DOHH2 (cell line): ENCODE measurements around the gene TDP1.
A peak's percentile ranks its signal among the peaks of the same experiment; 100 is the strongest.

Experiments used
- H3F3A ChIP-seq: fragments of 200-600 bp; sonication (generic), shearing (Covaris generic); 2 replicates; pipeline ENCODE4 v1.6.0; 2016; ENCODE audit warnings: antibody characterized with exemption, mild to moderate bottlenecking; ENCODE audit not compliant: control insufficient read depth, insufficient read depth
- H3K27ac ChIP-seq: fragments of 200-600 bp; sonication (generic); 2 replicates; pipeline ENCODE4 v1.5.1; 2014; ENCODE audit warnings: low read depth, mild to moderate bottlenecking, low read length, moderate library complexity
- H3K27me3 ChIP-seq: fragments of 200-600 bp; sonication (generic); 2 replicates; pipeline ENCODE4 v1.6.1; 2014; ENCODE audit warnings: mild to moderate bottlenecking, low read length, mixed read lengths; ENCODE audit not compliant: control insufficient read depth
- H3K36me3 ChIP-seq: fragments of 200-600 bp; sonication (generic); 2 replicates; pipeline ENCODE4 v1.6.1; 2014; ENCODE audit warnings: mild to moderate bottlenecking, low read length, moderate library complexity, mixed read lengths; ENCODE audit not compliant: control insufficient read depth
- H3K4me1 ChIP-seq: fragments of 200-600 bp; sonication (generic); 2 replicates; pipeline ENCODE4 v1.6.1; 2014; ENCODE audit warnings: mild to moderate bottlenecking, low read length, mixed read lengths; ENCODE audit not compliant: control insufficient read depth
- H3K4me2 ChIP-seq: fragments of 200-600 bp; sonication (generic); 2 replicates; pipeline ENCODE4 v1.6.0; 2014; ENCODE audit warnings: mild to moderate bottlenecking, low read length, moderate library complexity
- H3K4me3 ChIP-seq: fragments of 200-600 bp; sonication (generic); 2 replicates; pipeline ENCODE4 v1.5.1; 2014; ENCODE audit warnings: mild to moderate bottlenecking, low read length, mixed read lengths
- H3K79me2 ChIP-seq: fragments of 200-600 bp; sonication (generic); 2 replicates; pipeline ENCODE4 v1.6.1; 2014; ENCODE audit warnings: mild to moderate bottlenecking, low read length, mixed read lengths; ENCODE audit not compliant: control insufficient read depth
- H3K9me2 ChIP-seq: fragments of 200-600 bp; sonication (generic); replicated peaks from 2 replicates; pipeline ENCODE4 v1.6.1; 2014; ENCODE audit warnings: mild to moderate bottlenecking, low read length, mixed read lengths; ENCODE audit not compliant: control insufficient read depth
- H3K9me3 ChIP-seq: fragments of 200-600 bp; sonication (generic); 2 replicates; pipeline ENCODE4 v1.6.1; 2014; ENCODE audit warnings: antibody characterized with exemption, low read length, mixed read lengths; ENCODE audit not compliant: control insufficient read depth, insufficient read depth
- H4K20me1 ChIP-seq: fragments of 200-600 bp; sonication (generic); 2 replicates; pipeline ENCODE4 v1.6.0; 2014; ENCODE audit warnings: low read depth, mild to moderate bottlenecking, antibody characterized with exemption, low read length, moderate library complexity; ENCODE audit not compliant: control insufficient read depth, insufficient read depth
- CTCF ChIP-seq: fragments of 200-600 bp; sonication (generic); IDR thresholded peaks from one replicate; pipeline ENCODE4 v1.5.1; 2014; ENCODE audit warnings: antibody characterized with exemption, mild to moderate bottlenecking, low read depth, low read length; ENCODE audit not compliant: poor library complexity, severe bottlenecking
- EZH2phosphoT487 ChIP-seq: fragments of 200-600 bp; sonication (generic); IDR thresholded peaks from 2 replicates; pipeline ENCODE4 v1.6.1; 2017; ENCODE audit warnings: borderline replicate concordance, mild to moderate bottlenecking, antibody characterized with exemption, low read length, moderate library complexity, mixed read lengths

Gene TDP1

GRCh38 chr14:89915114-89915878 lies 40.4 kb upstream of the TDP1 start:
- TF ChIP-seq CTCF = peak; percentile 89
- TF ChIP-seq EZH2phosphoT487 = no peak
- no peak overlapping the region for H3K4me2 ChIP-seq
- H4K20me1 ChIP-seq = no peaks in the 10 kb centered on the region
- no peaks in the 10 kb centered on the region for H3K79me2 ChIP-seq
- no peaks in the 10 kb centered on the region for H3K36me3 ChIP-seq
- no peaks in the 10 kb centered on the region for H3K9me2 ChIP-seq
- H3K4me3 ChIP-seq = no peak overlapping the region
- peaks cover 3% of the 10 kb centered on the region; the same call in 1 of the 2 replicates for H3K4me1 ChIP-seq
- H3K27me3 ChIP-seq = 0 out of 2 replicates have a peak, but pooled peaks cover 3% of the 10 kb centered on the region
- H3K27ac ChIP-seq = no peak overlapping the region
- no peaks in the 10 kb centered on the region for H3K9me3 ChIP-seq
- no peaks in the 10 kb centered on the region for H3F3A ChIP-seq

GRCh38 chr14:89918721-89919120 lies 37.0 kb upstream of the TDP1 start:
- Histone ChIP-seq H3K27ac (no peak overlapping the region), H3K4me3 (no peak overlapping the region), H3K79me2 (no peaks in the 10 kb centered on the region), H3K4me2 (no peak overlapping the region), H4K20me1 (no peaks in the 10 kb centered on the region), H3K9me2 (no peaks in the 10 kb centered on the region), H3F3A (no peaks in the 10 kb centered on the region), H3K27me3 (no peaks in the 10 kb centered on the region), H3K36me3 (0 out of 2 replicates have a peak, but pooled peaks cover 3% of the 10 kb centered on the region), H3K4me1 (peaks cover 3% of the 10 kb centered on the region; the same call in 1 of the 2 replicates), H3K9me3 (no peaks in the 10 kb centered on the region)
- TF ChIP-seq EZH2phosphoT487 (no peak), CTCF (no peak)

- Histone ChIP-seq H3K9me3 (no peaks in the 10 kb centered on the region), H3K27me3 (no peaks in the 10 kb centered on the region), H3K79me2 (no peaks in the 10 kb centered on the region), H3K27ac (no peak overlapping the region), H4K20me1 (no peaks in the 10 kb centered on the region), H3K4me2 (no peak overlapping the region), H3F3A (no peaks in the 10 kb centered on the region), H3K4me1 (peaks cover 1% of the 10 kb centered on the region; the same call in 1 of the 2 replicates), H3K9me2 (no peaks in the 10 kb centered on the region), H3K36me3 (peaks cover 3% of the 10 kb centered on the region; the same call in 1 of the 2 replicates), H3K4me3 (no peak overlapping the region)
- TF ChIP-seq EZH2phosphoT487 (no peak), CTCF (no peak)
These were observed 35.7 kb upstream of the TDP1 start for GRCh38 chr14:89920056-89920455.
